Transverse colon (tissue), 4 donors: Measurements from ENCODE around the gene XPNPEP3. TPM values are rescaled to one million over a fixed set of nuclear protein-coding genes. Genes with fewer than 3 reads are reported as not detected.

Experiments used
- DNase-seq: peaks from one replicate; pipeline ENCODE4 v3.0.0-alpha.2; 2019
- H3K27ac ChIP-seq, 4 donors: fragments of 200-600 bp; sonication (generic); 2 replicates each; pipeline ENCODE4 v1.5.1; 2016 to 2018; ENCODE audit warnings: inconsistent platforms in 4 of 4
- H3K27me3 ChIP-seq: fragments of 200-600 bp; sonication (generic); 2 replicates; pipeline ENCODE4 v1.5.1; 2017; ENCODE audit warnings: inconsistent platforms
- H3K36me3 ChIP-seq, 4 donors: fragments of 200-600 bp; sonication (generic); 2 replicates each; pipeline ENCODE4 v1.5.1; 2017 to 2019; ENCODE audit warnings: inconsistent platforms in 4 of 4
- H3K4me1 ChIP-seq, 4 donors: fragments of 200-600 bp; sonication (generic); 2 replicates each; pipeline ENCODE4 v1.5.1; 2017 to 2020; ENCODE audit warnings: inconsistent platforms in 4 of 4
- H3K4me3 ChIP-seq, 4 donors: fragments of 200-600 bp; sonication (generic); 1 replicate in 1 of 4; 2 replicates in 3 of 4; pipeline versions ENCODE4 v1.5.1 to v1.6.1; 2017 to 2019; ENCODE audit warnings: inconsistent platforms in 4 of 4
- H3K9me3 ChIP-seq, 2 donors: fragments of 200-600 bp; sonication (generic); 2 replicates each; pipeline ENCODE4 v1.5.1; 2017 to 2019; ENCODE audit warnings: inconsistent platforms in 2 of 2
- CTCF ChIP-seq, 5 experiments: fragments of 200-600 bp in 3 of 5; fragments of 450-650 bp in 2 of 5; sonication (generic) in 3 of 5; IDR thresholded peaks; 1 replicate in 2 of 5; 2 replicates in 3 of 5; pipeline ENCODE4 v1.5.1; 2016 to 2017; ENCODE audit warnings: antibody characterized with exemption in 5 of 5, inconsistent platforms in 3 of 5, mild to moderate bottlenecking in 2 of 5, moderate library complexity in 1 of 5
- EP300 ChIP-seq: sonication (generic); formaldehyde crosslinking; IDR thresholded peaks from one replicate; pipeline ENCODE4 v1.6.1; 2017; ENCODE audit warnings: antibody characterized with exemption, low read depth
- POLR2A ChIP-seq: fragments of 450-650 bp; IDR thresholded peaks from one replicate; pipeline ENCODE4 v1.6.1; 2016; ENCODE audit warnings: antibody characterized with exemption, mild to moderate bottlenecking, moderate library complexity
- POLR2AphosphoS5 ChIP-seq, 3 donors: sonication (generic); formaldehyde crosslinking; IDR thresholded peaks; one replicate each; pipeline ENCODE4 v1.6.1; 2016; ENCODE audit warnings: antibody characterized with exemption in 3 of 3
- WGBS, 2 donors: methylation state at CpG; one replicate each; pipeline ENCODE4 v1.1.5; 2018; ENCODE audit warnings: low coverage in 1 of 2; 5-methylcytosine and 5-hydroxymethylcytosine counted together
- in situ Hi-C, 4 donors: fragments of 200-750 bp; cut with MboI; loops; one replicate each; pipeline versions ENCODE4 v1.15.0 to v1.15.1; 2017; ENCODE audit warnings: low sequenced_read_pairs in 3 of 4, low pct_ligation_motif_present in 1 of 4, low pct_unique_long_range_greater_than_20kb in 1 of 4
- intact Hi-C: fragments of 100-400 bp; cut with DNase I; formaldehyde crosslinking; loops from one replicate; pipeline ENCODE4 v1.15.1; 2023; ENCODE audit warnings: low total_unique reads
- total RNA-seq, 4 donors: library from RNA; depleted of rRNA; stranded (reverse); fragments of >200 nt; gene quantifications; one replicate each; pipeline ENCODE4 v1.1.0, GENCODE V29; 2016

The XPNPEP3 gene
- total RNA-seq, 4 donors from 2014 or later, result 5.8 to 14.1 (median 7.8) TPM

DNA sequence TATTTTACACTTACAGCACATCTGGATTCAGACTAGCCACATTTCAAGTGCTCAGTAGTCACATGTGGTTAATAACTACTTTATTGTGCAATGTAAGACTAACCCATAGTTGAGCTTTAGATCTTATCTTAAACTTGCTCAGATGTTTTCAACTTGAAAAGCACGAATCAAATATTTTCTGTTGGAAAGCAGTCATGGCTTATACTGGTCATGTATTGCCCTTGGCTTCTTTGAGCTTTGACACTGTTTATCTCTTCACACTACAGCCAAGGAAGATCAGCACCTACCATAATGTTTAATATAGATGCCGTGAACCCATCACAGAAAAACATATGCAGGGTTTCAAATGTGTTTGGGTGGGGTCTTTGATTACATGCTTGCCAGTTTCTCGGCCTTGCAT lies 98.6 kb downstream of the XPNPEP3 start:
- 89 to 91% methylated on average over 3 of the region's 3 CpGs for WGBS, 2 donors
- no peak for DNase-seq
- H3K4me3 ChIP-seq, result no peak overlapping the region

DNA sequence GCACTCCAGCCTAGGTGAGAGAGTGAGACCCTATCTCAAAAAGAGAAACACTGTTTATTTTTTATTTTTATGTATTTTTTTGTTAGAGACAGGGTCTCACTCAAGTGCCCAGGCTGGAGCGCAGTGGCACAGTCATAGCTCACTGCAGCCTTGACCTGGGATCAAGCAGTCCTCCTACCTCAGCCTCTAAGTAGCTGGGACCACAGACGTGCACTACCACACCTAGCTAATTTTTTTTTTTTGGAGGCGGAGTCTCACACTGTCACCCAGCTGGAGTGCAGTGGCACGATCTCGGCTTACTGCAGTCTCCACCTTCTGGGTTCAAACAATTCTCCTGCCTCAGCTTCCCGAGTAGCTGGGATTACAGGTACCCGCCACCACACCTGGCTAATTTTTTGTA lies 100.7 kb downstream of the XPNPEP3 start:
- peaks cover 0 to 10% (median 0%) of the 10 kb centered on the region in 4 donors for H3K36me3 ChIP-seq
- no peak for DNase-seq

More for the DNA sequence above, 98.6 kb downstream of the XPNPEP3 start:
- Histone ChIP-seq H3K27me3 (no peaks in the 10 kb centered on the region), H3K9me3 (no peaks in the 10 kb centered on the region), H3K4me1 (peaks cover 8 to 28% (median 14%) of the 10 kb centered on the region in 4 donors), H3K27ac (no peak overlapping the region), H3K36me3 (peaks cover 0 to 10% (median 0%) of the 10 kb centered on the region in 4 donors)
- in situ Hi-C loops, result loop anchor here in 3 of 4 donors (5.0 to 10.0 kb wide), 3 partner anchors 129 to 139 kb away; partner anchors contain the start of gene EP300 (in 1 of the 3)
- intact Hi-C loops, result no loop called here
- no peak for TF ChIP-seq EP300
- TF ChIP-seq CTCF (IDR thresholded peaks at IDR 0.05), result no peak
- no peak for TF ChIP-seq POLR2AphosphoS5 (IDR thresholded peaks at IDR 0.05)
- TF ChIP-seq POLR2A, result no peak

DNA sequence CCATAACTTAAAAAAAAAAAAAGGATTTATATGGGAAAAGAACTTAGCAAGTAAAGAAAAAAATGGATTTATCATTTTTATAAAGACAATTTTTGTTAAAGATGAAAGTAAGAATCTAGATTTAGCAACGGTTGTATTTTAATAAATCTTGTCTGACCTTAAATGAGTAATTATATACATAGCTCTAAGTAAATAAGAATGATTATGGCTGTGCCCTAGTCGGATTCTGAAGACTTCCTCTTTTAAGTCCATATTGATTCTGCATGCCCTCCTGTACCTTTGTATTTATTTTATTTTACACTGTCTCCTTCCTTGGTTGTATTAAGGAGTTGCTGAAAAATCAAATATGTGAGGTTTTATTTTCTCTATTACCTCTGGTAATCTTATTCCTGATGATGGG lies 101.4 kb downstream of the XPNPEP3 start:
- H3K27me3 ChIP-seq, result no peaks in the 10 kb centered on the region
- in situ Hi-C loops (loop anchor here in 3 of 4 donors (5.0 to 10.0 kb wide), 3 partner anchors 127 to 137 kb away; partner anchors contain the start of gene EP300 (in 1 of the 3)), intact Hi-C loops (no loop called here)
- TF ChIP-seq CTCF (IDR thresholded peaks at IDR 0.05), result no peak
- TF ChIP-seq POLR2AphosphoS5 (IDR thresholded peaks at IDR 0.05), result no peak
- TF ChIP-seq POLR2A, result no peak
- TF ChIP-seq EP300, result no peak
- no peaks in the 10 kb centered on the region for H3K9me3 ChIP-seq
- peaks cover 0 to 10% (median 0%) of the 10 kb centered on the region in 4 donors for H3K36me3 ChIP-seq
- WGBS, 2 donors, result 49 to 62% methylated on average over 2 of the region's 2 CpGs
- H3K4me3 ChIP-seq, result no peak overlapping the region
- H3K4me1 ChIP-seq, result peaks cover 3 to 15% (median 6%) of the 10 kb centered on the region in 4 donors
- no peak overlapping the region for H3K27ac ChIP-seq
- DNase-seq, result no peak

More for the DNA sequence above, 100.7 kb downstream of the XPNPEP3 start:
- Histone ChIP-seq H3K27me3 (no peaks in the 10 kb centered on the region), H3K4me1 (peaks cover 3 to 22% (median 9%) of the 10 kb centered on the region in 4 donors), H3K9me3 (no peaks in the 10 kb centered on the region), H3K4me3 (no peak overlapping the region), H3K27ac (no peak overlapping the region)
- no peak for TF ChIP-seq EP300
- no peak for TF ChIP-seq CTCF (IDR thresholded peaks at IDR 0.05)
- TF ChIP-seq POLR2A, result no peak
- no peak for TF ChIP-seq POLR2AphosphoS5 (IDR thresholded peaks at IDR 0.05)
- 89 to 100% methylated on average over 1 to 7 of the region's 7 CpGs for WGBS, 2 donors
- in situ Hi-C loops, result loop anchor here in 3 of 4 donors (5.0 to 10.0 kb wide), 3 partner anchors 127 to 137 kb away; partner anchors contain the start of gene EP300 (in 1 of the 3)
- intact Hi-C loops, result no loop called here

DNA sequence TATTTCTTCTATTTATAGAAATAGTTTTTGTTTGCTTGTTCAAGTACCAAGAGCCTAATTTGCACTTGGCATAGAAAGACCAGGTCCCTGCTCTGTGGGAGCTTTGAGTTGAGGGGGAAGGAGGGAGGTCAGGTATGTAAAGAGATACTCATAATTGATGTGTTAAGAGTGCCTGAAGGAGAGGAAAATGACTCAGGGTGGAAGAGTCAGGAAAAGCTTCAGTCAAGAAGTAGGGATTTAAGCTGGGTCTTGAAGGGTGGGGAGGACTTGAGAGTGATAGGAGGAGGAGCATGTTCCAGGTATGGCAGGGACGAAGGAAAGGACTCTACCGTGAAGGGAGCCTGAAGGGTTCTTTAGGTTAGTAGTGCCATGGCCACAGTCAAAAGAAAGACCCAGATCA lies 103.2 kb downstream of the XPNPEP3 start:
- in situ Hi-C loops (no loop called here), intact Hi-C loops (no loop called here)
- DNase-seq, result no peak
- Histone ChIP-seq H3K4me3 (no peak overlapping the region), H3K36me3 (peaks cover 0 to 20% (median 4%) of the 10 kb centered on the region in 4 donors), H3K4me1 (peaks cover 0 to 8% (median 3%) of the 10 kb centered on the region in 4 donors), H3K27me3 (no peaks in the 10 kb centered on the region), H3K27ac (no peak overlapping the region), H3K9me3 (no peaks in the 10 kb centered on the region)
- TF ChIP-seq POLR2A (no peak), POLR2AphosphoS5 (IDR thresholded peaks at IDR 0.05) (no peak), EP300 (no peak), CTCF (IDR thresholded peaks at IDR 0.05) (no peak)
- WGBS, 2 donors, result 83 to 84% methylated on average over 2 of the region's 2 CpGs
